Endothelial cell (in vitro differentiated cells): ENCODE data around the gene PTPRD. TPM values are rescaled to one million over a fixed set of nuclear protein-coding genes. Genes with fewer than 3 reads are reported as not detected.

Source experiments
- DNase-seq: peaks from one replicate; pipeline ENCODE4 v3.0.0; 2021; ENCODE audit warnings: low spot score
- H3K27ac Mint-ChIP-seq: one replicate; pipeline ENCODE4 v1.8.0; 2021; ENCODE audit warnings: mixed read lengths, inconsistent platforms; ENCODE audit not compliant: unreplicated experiment
- H3K27me3 Mint-ChIP-seq: one replicate; pipeline ENCODE4 v1.8.0; 2021; ENCODE audit warnings: mild to moderate bottlenecking, moderate library complexity, mixed read lengths, inconsistent platforms; ENCODE audit not compliant: unreplicated experiment
- H3K36me3 Mint-ChIP-seq: one replicate; pipeline ENCODE4 v1.8.0; 2021; ENCODE audit warnings: mild to moderate bottlenecking, low read depth, mixed read lengths, inconsistent platforms; ENCODE audit not compliant: unreplicated experiment
- H3K4me1 Mint-ChIP-seq: one replicate; pipeline ENCODE4 v1.8.0; 2021; ENCODE audit warnings: mild to moderate bottlenecking, mixed read lengths, inconsistent platforms; ENCODE audit not compliant: unreplicated experiment
- H3K4me3 Mint-ChIP-seq: one replicate; pipeline ENCODE4 v1.8.0; 2021; ENCODE audit warnings: mild to moderate bottlenecking, mixed read lengths, inconsistent platforms; ENCODE audit not compliant: unreplicated experiment
- H3K9me3 Mint-ChIP-seq: one replicate; pipeline ENCODE4 v1.8.0; 2021; ENCODE audit warnings: mixed read lengths, inconsistent platforms; ENCODE audit not compliant: unreplicated experiment
- total RNA-seq: library from RNA; stranded (reverse); fragmentation: NEBNext Ultra II Directional; extraction: Animal tissue kit (Norgen Biotek cat#: 25700); gene quantifications from one replicate; pipeline ENCODE4 v1.2.1, GENCODE V29; 2021; ENCODE audit not compliant: unreplicated experiment
- TF ChIP-seq, protein P1 (sequence below): fragments of 200-600 bp; sonication (generic); IDR thresholded peaks from one replicate; pipeline ENCODE4 v1.5.0; 2021; ENCODE audit warnings: antibody characterized with exemption; ENCODE audit not compliant: unreplicated experiment

Gene PTPRD
- total RNA-seq, 1 donor from 2014 or later, result 47.8 TPM

DNA sequence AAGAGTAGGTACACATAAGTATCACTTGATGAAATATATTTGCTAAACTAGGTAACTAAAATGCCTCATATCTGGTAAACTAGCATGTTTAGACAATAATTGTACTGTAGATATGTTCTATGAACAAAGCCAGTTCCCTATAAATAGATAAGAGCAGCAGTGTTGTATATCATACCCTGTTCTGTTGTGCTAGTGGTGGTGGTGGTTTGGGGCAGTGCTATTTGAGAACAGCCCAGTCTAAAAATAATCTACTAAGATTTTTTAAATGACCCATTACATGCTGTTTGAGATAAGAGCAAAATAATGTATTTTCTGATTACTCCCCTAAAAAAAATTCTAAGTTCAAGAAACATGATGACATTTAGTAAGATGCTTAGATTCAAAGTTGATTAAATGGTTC lies 1984.0 kb downstream of the PTPRD start:
- H3K4me1 Mint-ChIP-seq, result no peaks in the 10 kb centered on the region
- H3K36me3 Mint-ChIP-seq, result no peaks in the 10 kb centered on the region
- H3K9me3 Mint-ChIP-seq, result no peaks in the 10 kb centered on the region
- no peak overlapping the region for H3K27ac Mint-ChIP-seq
- no peak for DNase-seq
- TF ChIP-seq, protein P1, sequence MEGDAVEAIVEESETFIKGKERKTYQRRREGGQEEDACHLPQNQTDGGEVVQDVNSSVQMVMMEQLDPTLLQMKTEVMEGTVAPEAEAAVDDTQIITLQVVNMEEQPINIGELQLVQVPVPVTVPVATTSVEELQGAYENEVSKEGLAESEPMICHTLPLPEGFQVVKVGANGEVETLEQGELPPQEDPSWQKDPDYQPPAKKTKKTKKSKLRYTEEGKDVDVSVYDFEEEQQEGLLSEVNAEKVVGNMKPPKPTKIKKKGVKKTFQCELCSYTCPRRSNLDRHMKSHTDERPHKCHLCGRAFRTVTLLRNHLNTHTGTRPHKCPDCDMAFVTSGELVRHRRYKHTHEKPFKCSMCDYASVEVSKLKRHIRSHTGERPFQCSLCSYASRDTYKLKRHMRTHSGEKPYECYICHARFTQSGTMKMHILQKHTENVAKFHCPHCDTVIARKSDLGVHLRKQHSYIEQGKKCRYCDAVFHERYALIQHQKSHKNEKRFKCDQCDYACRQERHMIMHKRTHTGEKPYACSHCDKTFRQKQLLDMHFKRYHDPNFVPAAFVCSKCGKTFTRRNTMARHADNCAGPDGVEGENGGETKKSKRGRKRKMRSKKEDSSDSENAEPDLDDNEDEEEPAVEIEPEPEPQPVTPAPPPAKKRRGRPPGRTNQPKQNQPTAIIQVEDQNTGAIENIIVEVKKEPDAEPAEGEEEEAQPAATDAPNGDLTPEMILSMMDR, result no peak
- H3K4me3 Mint-ChIP-seq, result no peak overlapping the region
- H3K27me3 Mint-ChIP-seq, result no peaks in the 10 kb centered on the region

DNA sequence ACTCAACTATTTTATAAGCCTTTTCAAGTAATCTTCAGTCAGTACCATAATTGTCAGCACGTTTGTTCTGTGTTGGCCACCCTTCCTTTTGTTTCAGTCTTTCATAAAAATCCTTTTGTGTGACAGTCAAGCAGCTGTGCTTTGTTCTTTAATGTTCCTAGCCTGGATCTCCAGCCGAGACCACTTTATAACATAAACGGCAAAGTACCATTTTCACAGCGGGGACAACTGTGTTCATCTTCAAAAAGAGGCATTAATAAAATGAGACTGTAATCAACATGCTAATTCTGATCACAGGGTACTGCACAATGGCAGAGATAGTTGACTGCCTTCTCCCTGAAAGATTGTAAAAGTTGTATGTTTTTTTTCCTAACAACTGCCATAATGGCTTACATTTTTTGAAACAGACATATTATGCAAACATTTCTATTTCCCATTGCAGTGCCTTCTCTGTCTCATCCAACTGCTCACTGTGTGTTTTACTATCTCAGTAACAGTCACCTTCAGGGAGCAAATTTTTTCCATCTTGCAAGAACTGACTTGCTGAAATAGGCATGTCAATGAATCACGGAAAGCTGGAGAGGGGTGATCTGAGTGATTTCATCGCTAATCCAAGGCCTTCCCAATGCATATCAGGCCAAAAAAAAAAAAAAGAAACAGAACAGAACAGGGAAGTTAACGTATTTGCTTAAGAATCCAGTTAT lies 1984.7 kb downstream of the PTPRD start:
- Mint-ChIP-seq H3K27ac (no peak overlapping the region), H3K4me3 (no peak overlapping the region)

DNA sequence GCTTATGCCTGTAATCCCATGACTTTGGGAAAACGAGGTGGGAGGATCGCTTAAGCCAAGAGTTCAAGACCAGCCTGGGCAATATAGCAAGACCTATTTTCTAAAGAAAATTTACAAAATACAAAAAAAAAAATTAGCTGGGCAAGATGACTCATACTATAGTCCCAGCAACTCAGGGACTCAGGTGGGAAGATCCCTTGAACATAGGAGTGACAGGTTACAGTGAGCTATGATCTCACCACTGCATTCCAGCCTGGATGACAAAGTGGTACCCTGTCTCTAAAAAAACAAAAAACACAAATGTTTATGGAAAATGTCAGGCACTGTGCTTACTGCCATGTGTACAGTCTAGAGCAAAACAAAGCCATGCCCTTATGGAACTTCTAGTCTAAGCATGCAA lies 1989.9 kb downstream of the PTPRD start:
- no peak for DNase-seq
- TF ChIP-seq, protein P1, result no peak
- Mint-ChIP-seq H3K4me1 (no peaks in the 10 kb centered on the region), H3K27ac (no peak overlapping the region), H3K4me3 (no peak overlapping the region), H3K9me3 (no peaks in the 10 kb centered on the region), H3K36me3 (no peaks in the 10 kb centered on the region), H3K27me3 (no peaks in the 10 kb centered on the region)

More for the DNA sequence above, 1984.7 kb downstream of the PTPRD start:
- Mint-ChIP-seq H3K27me3 (no peaks in the 10 kb centered on the region), H3K4me1 (no peaks in the 10 kb centered on the region), H3K36me3 (no peaks in the 10 kb centered on the region), H3K9me3 (no peaks in the 10 kb centered on the region)
- DNase-seq, result no peak
- TF ChIP-seq, protein P1, result no peak

DNA sequence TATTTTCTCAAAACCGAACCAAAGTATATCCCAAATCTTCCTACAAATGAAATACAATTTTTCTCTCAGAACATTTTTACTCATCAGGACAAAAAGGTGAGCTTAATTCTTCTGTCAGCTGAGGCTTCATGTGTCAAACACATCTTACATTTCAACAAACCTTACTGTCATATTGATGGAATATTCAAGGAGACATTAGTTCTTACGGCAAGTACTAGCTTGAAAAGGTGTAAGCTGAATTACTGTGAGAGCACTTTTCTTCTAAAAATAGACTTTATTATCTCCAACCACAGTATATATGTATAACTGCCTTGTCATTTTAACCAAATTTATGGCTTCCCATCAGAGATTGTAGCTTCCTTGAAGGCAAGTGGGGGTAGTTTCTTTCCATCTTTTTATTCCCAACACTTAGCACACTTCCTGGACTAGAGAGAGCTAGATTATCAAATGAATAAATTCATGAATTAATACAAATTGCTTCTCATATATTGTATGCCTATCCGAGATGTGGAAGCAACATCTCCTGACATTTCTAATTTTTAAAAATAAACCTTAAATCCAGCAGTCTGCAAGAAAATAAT lies 1990.5 kb downstream of the PTPRD start:
- Mint-ChIP-seq H3K4me3 (no peak overlapping the region), H3K27ac (no peak overlapping the region), H3K27me3 (no peaks in the 10 kb centered on the region), H3K9me3 (no peaks in the 10 kb centered on the region), H3K36me3 (no peaks in the 10 kb centered on the region), H3K4me1 (no peaks in the 10 kb centered on the region)
- DNase-seq, result no peak
- TF ChIP-seq, protein P1, result no peak

DNA sequence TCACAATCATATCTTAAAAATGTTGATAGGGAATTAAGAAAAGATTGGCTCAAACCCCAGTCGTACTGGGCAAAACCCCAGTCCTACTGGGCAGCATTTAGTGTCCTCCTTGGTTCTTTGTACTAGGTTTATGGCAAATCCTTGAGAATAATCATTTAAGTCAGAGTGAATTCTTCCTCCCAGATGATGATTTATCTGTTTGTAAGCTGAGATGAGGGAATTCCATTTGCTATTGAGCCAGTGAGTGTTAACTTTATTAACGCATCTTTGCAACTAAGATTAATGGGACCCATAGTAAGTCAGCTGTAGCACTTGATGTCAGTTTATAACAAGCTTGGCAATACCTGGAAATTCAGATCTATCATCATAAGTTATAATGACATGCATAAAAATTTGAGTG lies 1991.4 kb downstream of the PTPRD start:
- H3K4me1 Mint-ChIP-seq, result no peaks in the 10 kb centered on the region
- TF ChIP-seq, protein P1, result no peak
- no peaks in the 10 kb centered on the region for H3K27me3 Mint-ChIP-seq
- no peaks in the 10 kb centered on the region for H3K9me3 Mint-ChIP-seq
- no peaks in the 10 kb centered on the region for H3K36me3 Mint-ChIP-seq
- H3K27ac Mint-ChIP-seq, result no peak overlapping the region
- no peak overlapping the region for H3K4me3 Mint-ChIP-seq
- DNase-seq, result no peak
